BJ (cell line): ENCODE measurements around the gene CABP4. TPM values are rescaled to one million over a fixed set of nuclear protein-coding genes. Genes with fewer than 3 reads are reported as not detected.

ENCODE experiments used
- CTCF ChIA-PET: fragments of 350-600 bp; formaldehyde crosslinking; extraction: SDS; loops from one replicate; lab custom pipeline; 2021; ENCODE audit warnings: antibody characterized with exemption, inconsistent platforms; lab: Yijun Ruan, JAX
- POLR2A ChIA-PET: fragments of 300-600 bp; sonication (Branson Sonifier 250); formaldehyde crosslinking; extraction: SDS; loops from one replicate; lab custom pipeline; 2021; ENCODE audit warnings: antibody characterized with exemption; lab: Charles Lee
- DNase-seq: peaks from one replicate; pipeline ENCODE4 v3.0.0-alpha.2; 2011; ENCODE audit warnings: low read depth
- H3K27me3 ChIP-seq: 2 replicates; pipeline ENCODE4 v1.6.0; 2011; ENCODE audit warnings: low read length; ENCODE audit not compliant: control insufficient read depth, insufficient read depth
- H3K36me3 ChIP-seq: 2 replicates; pipeline ENCODE4 v1.5.1; 2011; ENCODE audit warnings: low read length; ENCODE audit not compliant: control insufficient read depth, insufficient read depth
- H3K4me3 ChIP-seq: 2 replicates; pipeline ENCODE4 v1.5.1; 2011; ENCODE audit warnings: low read depth, mild to moderate bottlenecking, control low read depth, low read length
- polyA plus RNA-seq: library from polyadenylated mRNA; depleted of rRNA; stranded (reverse); fragments of >200 nt; gene quantifications from 2 replicates; pipeline ENCODE4 v1.2.3, GENCODE V29; 2011
- TF ChIP-seq, protein P1 (sequence below): IDR thresholded peaks from 2 replicates; pipeline ENCODE4 v1.5.1; 2011; ENCODE audit warnings: low read depth, mild to moderate bottlenecking, control low read depth, inconsistent platforms, low read length, moderate library complexity; ENCODE audit not compliant: insufficient read depth

The CABP4 gene
- polyA plus RNA-seq, 1 experiment = not detected

DNA sequence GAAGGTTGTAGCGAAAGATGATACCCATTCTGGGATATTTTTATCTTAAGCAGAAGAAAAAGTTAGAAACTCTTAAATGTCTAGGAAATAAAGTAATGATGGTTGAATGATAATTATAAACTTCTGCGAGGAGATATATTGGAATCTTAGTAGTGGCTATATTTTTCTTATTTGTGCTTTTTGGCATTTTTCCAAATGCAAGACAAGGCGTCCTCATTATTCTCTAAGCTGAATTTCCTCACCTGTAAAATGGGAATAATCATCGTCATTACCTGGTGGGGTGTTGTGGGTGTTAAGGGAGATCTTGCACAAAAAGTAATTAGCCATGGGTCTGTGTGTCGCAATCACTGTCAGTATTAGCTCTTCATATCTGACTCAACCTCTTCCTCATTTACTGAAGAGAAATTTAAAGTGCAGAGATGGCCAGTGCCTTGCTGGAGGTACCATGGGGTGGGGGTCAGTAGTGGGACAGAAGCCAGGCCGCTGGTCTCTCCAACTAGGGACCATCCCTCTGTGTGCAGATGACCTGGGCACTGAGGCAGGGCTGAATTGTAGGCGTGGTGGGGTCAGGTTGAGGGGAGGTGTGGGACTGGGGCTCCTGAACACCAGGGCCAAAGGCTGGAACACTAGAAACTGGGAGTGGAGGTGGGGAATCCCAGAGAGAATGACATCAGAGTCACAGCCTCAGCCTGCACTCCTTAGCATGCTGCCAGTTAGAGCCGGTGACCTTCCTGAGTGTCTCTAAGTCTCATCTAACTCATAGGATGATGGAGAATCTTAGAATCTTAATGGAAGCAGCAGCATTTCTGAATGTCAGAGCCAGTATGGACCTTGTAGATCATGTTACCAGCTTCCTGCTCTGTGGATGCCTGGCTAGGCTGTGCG, 45.9 kb downstream of the CABP4 start:
- Histone ChIP-seq H3K4me3 (no peak overlapping the region), H3K36me3 (peaks cover 8% of the 10 kb centered on the region), H3K27me3 (no peaks in the 10 kb centered on the region)
- CTCF ChIA-PET = interaction anchor here (1.2 kb wide), 1 partner anchor 144 kb away, joined by 3 read pairs; no protein-coding TSS in a partner anchor
- no peak for DNase-seq
- POLR2A ChIA-PET = interaction anchor here (0.6 kb wide), 1 partner anchor 42 kb away, joined by 3 read pairs; no protein-coding TSS in a partner anchor
- TF ChIP-seq, protein P1, sequence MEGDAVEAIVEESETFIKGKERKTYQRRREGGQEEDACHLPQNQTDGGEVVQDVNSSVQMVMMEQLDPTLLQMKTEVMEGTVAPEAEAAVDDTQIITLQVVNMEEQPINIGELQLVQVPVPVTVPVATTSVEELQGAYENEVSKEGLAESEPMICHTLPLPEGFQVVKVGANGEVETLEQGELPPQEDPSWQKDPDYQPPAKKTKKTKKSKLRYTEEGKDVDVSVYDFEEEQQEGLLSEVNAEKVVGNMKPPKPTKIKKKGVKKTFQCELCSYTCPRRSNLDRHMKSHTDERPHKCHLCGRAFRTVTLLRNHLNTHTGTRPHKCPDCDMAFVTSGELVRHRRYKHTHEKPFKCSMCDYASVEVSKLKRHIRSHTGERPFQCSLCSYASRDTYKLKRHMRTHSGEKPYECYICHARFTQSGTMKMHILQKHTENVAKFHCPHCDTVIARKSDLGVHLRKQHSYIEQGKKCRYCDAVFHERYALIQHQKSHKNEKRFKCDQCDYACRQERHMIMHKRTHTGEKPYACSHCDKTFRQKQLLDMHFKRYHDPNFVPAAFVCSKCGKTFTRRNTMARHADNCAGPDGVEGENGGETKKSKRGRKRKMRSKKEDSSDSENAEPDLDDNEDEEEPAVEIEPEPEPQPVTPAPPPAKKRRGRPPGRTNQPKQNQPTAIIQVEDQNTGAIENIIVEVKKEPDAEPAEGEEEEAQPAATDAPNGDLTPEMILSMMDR = no peak

DNA sequence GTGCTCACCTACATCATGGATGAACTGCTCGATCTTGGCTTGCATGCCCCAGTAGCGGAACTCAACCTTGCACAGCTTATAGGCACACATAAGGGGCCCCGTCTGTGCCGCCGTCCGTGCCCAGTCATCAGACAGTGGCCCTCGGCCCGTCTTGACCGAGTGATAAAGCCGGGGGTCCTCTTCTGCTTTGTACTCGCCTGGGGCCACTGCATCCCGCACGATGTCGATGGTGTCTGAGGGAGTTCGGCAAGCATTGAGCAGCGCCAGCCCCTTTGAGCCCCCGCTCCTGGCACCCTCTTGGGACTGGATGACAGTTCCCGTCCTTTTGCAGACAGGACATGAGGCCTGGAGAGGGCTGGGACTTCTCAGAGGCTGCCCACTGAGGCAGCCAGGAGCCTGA, 46.7 kb downstream of the CABP4 start:
- Histone ChIP-seq H3K4me3 (no peak overlapping the region), H3K36me3 (peaks cover 6% of the 10 kb centered on the region), H3K27me3 (no peaks in the 10 kb centered on the region)
- DNase-seq = no peak
- ChIA-PET POLR2A (no interaction called here), CTCF (no interaction called here)
- TF ChIP-seq, protein P1 = no peak

DNA sequence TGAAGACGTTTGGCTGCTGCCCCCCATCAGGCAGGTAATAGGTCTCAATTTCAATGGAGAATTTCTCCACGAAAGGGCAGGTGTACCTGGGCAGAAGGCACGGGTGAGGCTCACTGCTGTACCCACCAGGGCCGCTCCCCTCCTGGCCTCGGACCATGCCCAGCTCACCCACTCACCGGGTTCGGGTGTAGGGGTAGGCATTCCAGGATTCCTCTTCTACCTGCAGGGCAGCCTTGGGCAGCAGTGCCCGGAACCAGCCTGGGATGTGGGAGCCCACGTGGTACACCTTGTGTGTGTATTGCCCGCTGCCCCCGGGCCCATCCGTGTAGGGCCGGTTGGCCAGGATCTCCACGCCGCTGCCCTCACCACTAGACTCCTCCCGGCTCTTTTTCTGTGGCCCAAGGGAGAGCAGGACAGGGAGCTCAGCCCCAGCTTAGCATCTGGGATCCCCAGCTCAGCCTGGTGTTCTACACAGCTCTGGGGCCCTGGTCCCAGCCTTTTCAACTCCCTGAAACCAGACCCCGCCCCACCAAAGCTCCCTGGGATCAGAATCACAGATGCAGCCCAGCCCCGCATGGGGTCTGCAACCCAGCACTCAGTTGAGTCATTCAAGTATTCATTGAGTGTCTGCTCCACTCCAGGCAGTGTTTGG, 47.3 kb downstream of the CABP4 start:
- TF ChIP-seq, protein P1 = no peak
- Histone ChIP-seq H3K36me3 (peaks cover 6% of the 10 kb centered on the region), H3K4me3 (no peak overlapping the region), H3K27me3 (no peaks in the 10 kb centered on the region)
- DNase-seq = no peak
- CTCF ChIA-PET = no interaction called here
- POLR2A ChIA-PET = no interaction called here

DNA sequence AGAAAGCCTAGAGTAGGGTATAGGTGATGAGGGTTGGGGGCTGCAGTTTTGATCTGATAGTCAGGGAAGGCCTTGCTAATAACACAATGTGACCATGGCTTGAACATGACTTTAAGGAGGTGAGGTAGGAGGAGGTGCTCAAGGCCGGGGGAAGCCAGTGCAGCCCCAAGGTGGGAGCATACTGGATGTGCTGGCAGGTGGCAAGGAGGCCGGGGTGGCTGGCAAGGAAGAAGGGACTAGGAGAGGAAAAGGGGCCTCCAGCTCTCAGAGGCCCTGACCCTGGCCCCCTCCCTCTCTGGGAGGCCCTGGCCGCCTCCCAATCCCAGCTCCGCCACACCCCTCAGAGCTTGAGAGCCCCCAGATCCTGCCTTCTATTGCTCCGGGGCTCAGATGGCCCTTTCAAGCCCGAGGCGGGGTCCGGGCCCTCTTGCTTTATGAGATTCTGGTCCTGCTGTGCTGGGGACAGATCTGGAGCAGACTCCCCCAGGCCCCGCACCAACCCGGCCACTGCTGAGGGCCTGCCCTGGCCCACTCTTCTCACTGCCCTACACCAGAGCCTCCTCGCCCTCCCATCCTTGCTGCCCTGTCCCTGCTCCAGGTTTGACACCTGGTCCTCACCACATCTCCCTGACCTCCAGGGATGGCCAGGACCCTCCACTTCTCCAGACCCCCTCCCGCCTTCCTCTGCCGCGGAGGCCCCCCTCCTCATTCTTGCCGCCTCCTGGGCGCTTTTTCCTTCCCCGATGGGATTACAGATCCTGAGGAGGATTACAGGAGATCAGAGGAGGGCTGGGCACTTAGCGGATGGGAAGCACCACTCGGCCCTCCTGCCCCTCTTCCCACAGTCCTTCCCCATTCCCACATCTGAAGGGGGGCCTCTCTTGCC, 48.2 kb downstream of the CABP4 start:
- H3K36me3 ChIP-seq = peaks cover 6% of the 10 kb centered on the region
- no peaks in the 10 kb centered on the region for H3K27me3 ChIP-seq
- ChIA-PET POLR2A (no interaction called here), CTCF (no interaction called here)
- TF ChIP-seq, protein P1 = no peak
- no peak for DNase-seq
- peak overlapping the region; percentile 73 for H3K4me3 ChIP-seq
